C4-2B (cell line): ENCODE data around the gene BRSK2.

ENCODE experiments used
- H3K27ac ChIP-seq: fragments of 450-650 bp; 2 replicates; pipeline ENCODE4 v1.5.1; 2017
- ZFX ChIP-seq: fragments of 450-650 bp; IDR thresholded peaks from 2 replicates; pipeline ENCODE4 v1.6.1; 2017
- TF ChIP-seq, protein P1 (sequence below): fragments of 450-650 bp; conservative IDR thresholded peaks from 2 replicates; pipeline ENCODE4 v1.5.1; 2017; ENCODE audit warnings: mild to moderate bottlenecking

The BRSK2 gene

DNA sequence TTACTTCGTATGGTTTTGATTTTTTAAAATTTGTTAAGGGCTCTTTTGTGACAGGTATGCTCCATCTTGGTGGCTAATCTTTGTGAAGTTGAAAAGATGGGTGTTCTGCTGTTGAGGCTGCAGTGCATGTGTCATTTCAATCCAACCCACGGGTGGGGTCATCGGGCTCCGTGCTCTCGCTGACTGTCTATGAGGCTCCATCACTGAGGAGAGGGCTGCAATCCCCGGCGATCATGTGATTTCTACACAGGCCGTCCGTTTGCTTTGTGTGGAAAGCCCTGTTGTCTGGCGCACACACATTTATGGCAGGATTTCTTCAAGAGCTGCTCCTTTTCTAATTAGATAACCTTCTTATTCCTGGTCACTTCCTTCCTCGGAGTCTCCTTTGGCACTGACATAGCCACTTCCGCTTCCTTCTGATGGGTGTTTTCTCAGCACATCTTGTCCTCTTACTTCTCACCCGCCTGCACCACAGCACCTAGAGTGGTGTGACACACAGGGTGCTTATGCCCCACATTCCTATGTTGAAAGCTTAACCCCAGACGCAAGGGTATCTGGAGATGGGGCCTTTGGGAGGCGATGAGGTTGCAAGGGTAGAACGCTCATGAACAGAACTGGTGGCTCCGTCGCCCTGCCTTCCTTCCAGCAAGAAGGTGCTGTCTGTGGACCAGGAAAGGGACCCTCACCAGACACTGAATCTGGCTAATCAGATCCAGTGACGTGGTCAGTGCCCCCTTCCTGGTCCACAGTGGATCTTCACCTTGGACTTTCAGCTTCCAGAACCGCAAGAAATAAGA lies 87.4 kb downstream of the BRSK2 start:
- no peak for TF ChIP-seq ZFX
- TF ChIP-seq, protein P1, sequence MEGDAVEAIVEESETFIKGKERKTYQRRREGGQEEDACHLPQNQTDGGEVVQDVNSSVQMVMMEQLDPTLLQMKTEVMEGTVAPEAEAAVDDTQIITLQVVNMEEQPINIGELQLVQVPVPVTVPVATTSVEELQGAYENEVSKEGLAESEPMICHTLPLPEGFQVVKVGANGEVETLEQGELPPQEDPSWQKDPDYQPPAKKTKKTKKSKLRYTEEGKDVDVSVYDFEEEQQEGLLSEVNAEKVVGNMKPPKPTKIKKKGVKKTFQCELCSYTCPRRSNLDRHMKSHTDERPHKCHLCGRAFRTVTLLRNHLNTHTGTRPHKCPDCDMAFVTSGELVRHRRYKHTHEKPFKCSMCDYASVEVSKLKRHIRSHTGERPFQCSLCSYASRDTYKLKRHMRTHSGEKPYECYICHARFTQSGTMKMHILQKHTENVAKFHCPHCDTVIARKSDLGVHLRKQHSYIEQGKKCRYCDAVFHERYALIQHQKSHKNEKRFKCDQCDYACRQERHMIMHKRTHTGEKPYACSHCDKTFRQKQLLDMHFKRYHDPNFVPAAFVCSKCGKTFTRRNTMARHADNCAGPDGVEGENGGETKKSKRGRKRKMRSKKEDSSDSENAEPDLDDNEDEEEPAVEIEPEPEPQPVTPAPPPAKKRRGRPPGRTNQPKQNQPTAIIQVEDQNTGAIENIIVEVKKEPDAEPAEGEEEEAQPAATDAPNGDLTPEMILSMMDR = no peak

DNA sequence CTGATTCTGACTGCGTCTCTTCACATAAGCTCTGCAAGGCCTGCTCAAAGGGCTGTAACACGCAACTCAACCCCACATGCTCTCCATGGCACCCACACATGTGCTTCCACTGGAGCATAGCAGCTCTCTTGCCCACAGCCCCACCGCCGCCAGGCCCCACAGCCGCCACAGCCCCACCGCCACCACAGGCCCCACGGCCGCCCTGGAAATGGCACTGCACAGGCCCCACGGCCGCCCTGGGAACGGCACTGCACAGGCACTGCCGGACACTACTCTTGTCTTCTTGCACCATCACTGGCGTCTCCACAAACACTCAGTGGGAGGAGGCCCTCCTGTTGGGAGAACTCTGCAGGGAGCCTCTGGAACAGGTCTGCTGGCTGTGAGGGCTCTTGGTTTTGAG lies 88.3 kb downstream of the BRSK2 start:
- no peak for TF ChIP-seq ZFX
- TF ChIP-seq, protein P1 = no peak

More for the DNA sequence above, 87.4 kb downstream of the BRSK2 start:
- H3K27ac ChIP-seq = no peak overlapping the region

DNA sequence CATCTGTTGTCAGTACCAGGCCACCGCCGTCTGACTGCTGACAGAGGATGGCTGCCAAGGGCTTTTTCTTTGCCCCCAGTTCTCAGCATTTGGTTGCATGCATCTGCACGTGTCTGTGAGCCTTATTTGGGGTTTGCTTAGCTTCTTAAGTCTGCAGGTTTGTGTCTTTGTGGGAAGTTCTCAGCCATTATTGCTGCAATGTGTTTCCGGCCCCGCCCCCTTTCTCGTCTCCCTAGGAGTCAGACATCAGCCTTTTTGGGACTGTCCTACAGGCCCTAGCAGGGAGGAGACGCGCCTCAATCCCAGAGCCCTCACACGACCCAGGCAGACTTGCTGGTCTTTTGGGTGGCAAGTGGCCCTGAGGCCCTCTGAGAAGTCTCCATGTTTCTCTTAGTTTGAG lies 88.8 kb downstream of the BRSK2 start:
- no peak for TF ChIP-seq ZFX
- TF ChIP-seq, protein P1 = no peak
- H3K27ac ChIP-seq = no peak overlapping the region

More for the DNA sequence above, 88.3 kb downstream of the BRSK2 start:
- no peak overlapping the region for H3K27ac ChIP-seq

DNA sequence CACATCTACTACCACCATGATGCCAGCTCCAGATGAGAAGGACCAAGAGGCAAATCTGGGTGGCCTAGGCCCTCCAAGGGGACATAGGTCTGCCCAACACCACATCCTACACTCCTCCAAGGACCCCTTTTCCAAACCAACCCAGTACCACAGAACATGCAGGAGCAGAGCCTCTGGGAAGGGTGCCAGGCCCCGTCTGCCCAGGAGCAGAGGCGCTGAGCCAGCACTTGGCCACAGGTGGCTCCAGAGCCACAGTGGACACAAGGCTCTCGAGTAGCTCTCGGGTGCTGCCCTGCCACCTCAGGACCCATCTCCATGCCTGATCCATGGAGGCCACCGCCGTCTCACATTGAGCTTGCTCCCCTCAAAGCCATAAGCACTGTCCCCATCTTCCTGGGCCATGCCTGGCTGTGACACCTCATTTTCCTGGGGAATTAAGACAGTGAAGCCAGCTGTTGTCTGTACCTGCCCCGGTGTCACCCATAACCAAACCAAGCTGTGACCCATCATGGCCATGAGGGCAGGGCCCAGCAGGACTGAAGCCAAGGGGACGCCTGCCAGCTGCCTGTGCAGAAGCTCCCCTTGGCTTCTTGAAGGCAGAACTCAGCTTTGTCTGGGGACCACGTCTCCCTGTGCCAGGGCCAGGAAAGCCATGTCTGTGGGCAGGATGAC lies 89.4 kb downstream of the BRSK2 start:
- no peak overlapping the region for H3K27ac ChIP-seq
- TF ChIP-seq ZFX = no peak
- TF ChIP-seq, protein P1 = no peak

DNA sequence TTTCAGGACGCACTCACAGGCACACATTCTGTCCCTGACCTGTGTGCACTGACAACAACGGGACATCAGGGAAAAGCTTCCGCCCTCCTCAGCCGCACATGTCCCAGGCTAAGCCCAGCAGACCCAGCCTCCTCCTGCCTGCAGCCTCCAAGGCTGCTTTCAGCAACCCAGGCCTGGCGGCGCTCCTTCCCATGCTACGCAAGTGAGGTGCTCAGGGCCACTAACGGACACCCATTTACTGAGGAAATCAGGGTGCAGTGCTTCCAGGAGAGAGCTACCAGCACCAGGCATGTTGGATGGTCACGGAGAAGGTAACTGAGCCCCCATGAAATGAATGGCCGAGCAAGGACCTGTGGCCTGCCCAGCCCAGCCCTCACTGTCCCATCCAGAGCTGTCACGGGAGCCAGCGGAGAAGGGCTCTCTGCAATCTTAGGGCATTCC lies 90.0 kb downstream of the BRSK2 start:
- no peak overlapping the region for H3K27ac ChIP-seq
- TF ChIP-seq ZFX = no peak
- TF ChIP-seq, protein P1 = no peak

DNA sequence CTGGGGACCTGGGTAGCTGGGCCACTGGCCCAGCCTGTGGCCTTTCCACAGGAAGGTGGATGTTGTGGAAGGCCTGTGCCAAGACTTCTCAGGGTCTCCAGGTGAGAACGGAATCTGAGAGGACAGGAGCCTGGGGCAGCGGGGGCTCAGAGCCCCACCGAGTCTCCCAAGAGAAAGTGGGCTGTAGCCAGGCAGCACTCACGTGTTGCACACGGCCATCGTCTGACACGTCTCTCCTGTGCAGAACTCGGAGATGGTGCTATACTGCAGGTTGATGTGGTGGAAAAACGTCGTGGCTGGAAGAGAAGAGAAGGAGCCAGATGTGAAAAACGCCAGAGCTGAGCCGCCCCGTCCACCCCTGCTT lies 90.4 kb downstream of the BRSK2 start:
- no peak overlapping the region for H3K27ac ChIP-seq
- TF ChIP-seq, protein P1 = no peak
- no peak for TF ChIP-seq ZFX
